ENCODE data around the gene MRPL52. TPM values are rescaled to one million over a fixed set of nuclear protein-coding genes. Genes with fewer than 3 reads are reported as not detected.

The MRPL52 gene
- total and polyA plus RNA-seq, 10 of the 15 experiments (the other 5 are each of a cell fraction or from before 2014, with no cell fraction given), result 51.7 to 541 (median 142) TPM

GRCh38 chr14:22822571-22823098, 7.1 kb upstream of the MRPL52 start (continued):
- TF ChIP-seq TCF3 (IDR thresholded peaks at IDR 0.05; ENCODE audit: borderline replicate concordance, insufficient read depth, low read depth, low read length) (no peak), NFYB (IDR thresholded peaks at IDR 0.05; ENCODE audit: insufficient read depth, low read depth, low read length) (no peak), NR2F1 (conservative IDR thresholded peaks at IDR 0.05) (no peak), TCF12 (IDR thresholded peaks at IDR 0.05; ENCODE audit: low read depth, low read length) (no peak), CREM (IDR thresholded peaks at IDR 0.05; ENCODE audit: low read depth) (no peak), ZNF217 (IDR thresholded peaks at IDR 0.05) (no peak), CUX1 (IDR thresholded peaks at IDR 0.05; ENCODE audit: insufficient replicate concordance, low read depth, low read length) (no peak), MXI1 (IDR thresholded peaks at IDR 0.05; ENCODE audit: low read depth, low read length) (no peak), YBX1 (IDR thresholded peaks at IDR 0.05) (no peak), NFYA (IDR thresholded peaks at IDR 0.05; ENCODE audit: borderline replicate concordance, low read depth, low read length) (no peak), SP1 (IDR thresholded peaks at IDR 0.05; ENCODE audit: low read depth, low read length) (no peak), ZBTB40 (IDR thresholded peaks at IDR 0.05; ENCODE audit: borderline replicate concordance) (no peak), MEF2B (IDR thresholded peaks at IDR 0.05; ENCODE audit: partially characterized antibody, poor library complexity, severe bottlenecking) (peak; percentile 28), LARP7 (IDR thresholded peaks at IDR 0.05) (no peak), FOXM1 (IDR thresholded peaks at IDR 0.05; ENCODE audit: low read depth, low read length) (peak; percentile 67; the same call in 1 of the 2 replicates)
- TF ChIP-seq, protein P1, sequence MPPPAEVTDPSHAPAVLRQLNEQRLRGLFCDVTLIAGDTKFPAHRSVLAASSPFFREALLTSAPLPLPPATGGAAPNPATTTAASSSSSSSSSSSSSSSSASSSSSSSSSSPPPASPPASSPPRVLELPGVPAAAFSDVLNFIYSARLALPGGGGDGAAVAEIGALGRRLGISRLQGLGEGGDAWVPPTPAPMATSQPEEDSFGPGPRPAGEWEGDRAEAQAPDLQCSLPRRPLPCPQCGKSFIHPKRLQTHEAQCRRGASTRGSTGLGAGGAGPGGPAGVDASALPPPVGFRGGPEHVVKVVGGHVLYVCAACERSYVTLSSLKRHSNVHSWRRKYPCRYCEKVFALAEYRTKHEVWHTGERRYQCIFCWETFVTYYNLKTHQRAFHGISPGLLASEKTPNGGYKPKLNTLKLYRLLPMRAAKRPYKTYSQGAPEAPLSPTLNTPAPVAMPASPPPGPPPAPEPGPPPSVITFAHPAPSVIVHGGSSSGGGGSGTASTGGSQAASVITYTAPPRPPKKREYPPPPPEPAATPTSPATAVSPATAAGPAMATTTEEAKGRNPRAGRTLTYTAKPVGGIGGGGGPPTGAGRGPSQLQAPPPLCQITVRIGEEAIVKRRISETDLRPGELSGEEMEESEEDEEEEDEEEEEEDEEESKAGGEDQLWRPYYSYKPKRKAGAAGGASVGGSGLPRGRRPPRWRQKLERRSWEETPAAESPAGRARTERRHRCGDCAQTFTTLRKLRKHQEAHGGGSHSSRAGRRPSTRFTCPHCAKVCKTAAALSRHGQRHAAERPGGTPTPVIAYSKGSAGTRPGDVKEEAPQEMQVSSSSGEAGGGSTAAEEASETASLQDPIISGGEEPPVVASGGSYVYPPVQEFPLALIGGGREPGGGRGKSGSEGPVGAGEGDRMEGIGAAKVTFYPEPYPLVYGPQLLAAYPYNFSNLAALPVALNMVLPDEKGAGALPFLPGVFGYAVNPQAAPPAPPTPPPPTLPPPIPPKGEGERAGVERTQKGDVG (CRISPR knock-in tag; IDR thresholded peaks at IDR 0.05), result no peak
- TF ChIP-seq, protein P2, sequence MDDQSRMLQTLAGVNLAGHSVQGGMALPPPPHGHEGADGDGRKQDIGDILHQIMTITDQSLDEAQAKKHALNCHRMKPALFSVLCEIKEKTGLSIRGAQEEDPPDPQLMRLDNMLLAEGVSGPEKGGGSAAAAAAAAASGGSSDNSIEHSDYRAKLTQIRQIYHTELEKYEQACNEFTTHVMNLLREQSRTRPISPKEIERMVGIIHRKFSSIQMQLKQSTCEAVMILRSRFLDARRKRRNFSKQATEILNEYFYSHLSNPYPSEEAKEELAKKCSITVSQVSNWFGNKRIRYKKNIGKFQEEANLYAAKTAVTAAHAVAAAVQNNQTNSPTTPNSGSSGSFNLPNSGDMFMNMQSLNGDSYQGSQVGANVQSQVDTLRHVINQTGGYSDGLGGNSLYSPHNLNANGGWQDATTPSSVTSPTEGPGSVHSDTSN (IDR thresholded peaks at IDR 0.05; ENCODE audit: insufficient replicate concordance, low read depth, low read length), result no peak
